Measurements from ENCODE around the gene RIN3.

Gene RIN3

DNA sequence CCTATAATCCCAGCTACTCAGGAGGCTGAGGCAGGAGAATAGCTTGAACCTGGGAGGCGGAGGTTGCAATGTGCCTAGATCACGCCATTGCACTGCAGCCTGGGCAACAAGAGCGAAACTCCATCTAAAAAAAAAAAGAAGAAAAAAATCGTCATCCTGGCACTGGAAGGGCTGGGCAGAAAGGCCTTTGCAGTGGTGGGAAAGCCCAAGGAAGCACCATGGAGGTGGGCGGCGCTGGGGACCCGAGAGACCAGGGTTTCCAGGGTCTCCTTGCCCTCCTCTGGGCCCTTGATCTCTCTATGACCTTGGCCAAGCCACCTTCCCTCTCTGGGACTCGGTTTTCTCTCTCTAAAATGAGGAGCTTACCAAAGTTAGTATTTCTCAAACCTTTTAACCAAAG lies 169.5 kb downstream of the RIN3 start:
- H3K36me3 ChIP-seq (ENCODE audit: low read depth), result no peaks in the 10 kb centered on the region
- ATAC-seq (ENCODE audit: low read depth) (no peak), DNase-seq (ENCODE audit: low spot score) (no peak)
- H3K27ac ChIP-seq (ENCODE audit: poor library complexity, severe bottlenecking), result no peak overlapping the region
- no peaks in the 10 kb centered on the region for H3K9me3 ChIP-seq (ENCODE audit: severe bottlenecking)
- peaks cover 8% of the 10 kb centered on the region for H3K27me3 ChIP-seq (ENCODE audit: insufficient read depth, poor library complexity, severe bottlenecking)
- TF ChIP-seq CTCF (IDR thresholded peaks at IDR 0.05; ENCODE audit: poor library complexity, severe bottlenecking), result no peak
- no peak overlapping the region for H3K4me3 ChIP-seq (ENCODE audit: severe bottlenecking)
- H3K4me1 ChIP-seq (ENCODE audit: insufficient read depth, poor library complexity, severe bottlenecking), result no peaks in the 10 kb centered on the region

GRCh38 chr14:92684801-92685560 lies 171.4 kb downstream of the RIN3 start:
- no peak for TF ChIP-seq CTCF (IDR thresholded peaks at IDR 0.05; ENCODE audit: poor library complexity, severe bottlenecking)
- no peaks in the 10 kb centered on the region for H3K9me3 ChIP-seq (ENCODE audit: severe bottlenecking)
- no peak overlapping the region for H3K27ac ChIP-seq (ENCODE audit: poor library complexity, severe bottlenecking)
- DNase-seq (ENCODE audit: low spot score) (no peak), ATAC-seq (ENCODE audit: low read depth) (no peak)
- H3K4me1 ChIP-seq (ENCODE audit: insufficient read depth, poor library complexity, severe bottlenecking), result no peaks in the 10 kb centered on the region
- no peaks in the 10 kb centered on the region for H3K36me3 ChIP-seq (ENCODE audit: low read depth)
- peaks cover 8% of the 10 kb centered on the region for H3K27me3 ChIP-seq (ENCODE audit: insufficient read depth, poor library complexity, severe bottlenecking)
- H3K4me3 ChIP-seq (ENCODE audit: severe bottlenecking), result no peak overlapping the region

DNA sequence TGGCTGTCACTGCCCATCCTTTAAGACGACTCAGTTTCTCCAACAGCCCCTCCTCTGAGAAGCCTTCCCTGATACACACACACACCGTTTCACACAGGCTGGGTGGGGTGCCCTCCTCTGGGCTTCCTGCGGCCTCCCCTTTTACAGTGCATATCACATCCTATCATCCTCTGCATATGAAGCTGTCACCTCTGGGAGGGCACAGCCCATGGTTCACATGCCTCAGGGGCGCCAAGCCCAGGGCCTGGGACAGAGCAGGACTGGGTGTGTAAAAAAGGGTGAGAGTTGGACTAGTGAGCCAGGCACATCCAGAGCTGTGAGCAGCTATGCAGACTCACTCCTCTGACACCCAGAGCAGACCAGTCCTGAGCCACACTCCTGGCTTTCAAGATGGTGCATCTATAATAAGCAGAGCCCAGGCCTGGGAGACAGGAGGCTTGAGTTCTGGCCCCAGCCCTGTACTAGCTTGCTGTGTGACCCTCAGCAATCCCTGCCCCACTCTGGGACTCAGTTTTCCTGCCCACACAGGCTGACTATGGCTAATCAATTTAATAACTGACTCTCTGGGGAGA lies 172.3 kb downstream of the RIN3 start:
- DNase-seq (ENCODE audit: low spot score) (no peak), ATAC-seq (ENCODE audit: low read depth) (no peak)
- TF ChIP-seq CTCF (IDR thresholded peaks at IDR 0.05; ENCODE audit: poor library complexity, severe bottlenecking), result no peak
- Histone ChIP-seq H3K4me1 (ENCODE audit: insufficient read depth, poor library complexity, severe bottlenecking) (no peaks in the 10 kb centered on the region), H3K4me3 (ENCODE audit: severe bottlenecking) (no peak overlapping the region), H3K9me3 (ENCODE audit: severe bottlenecking) (no peaks in the 10 kb centered on the region), H3K36me3 (ENCODE audit: low read depth) (no peaks in the 10 kb centered on the region), H3K27ac (ENCODE audit: poor library complexity, severe bottlenecking) (no peak overlapping the region), H3K27me3 (ENCODE audit: insufficient read depth, poor library complexity, severe bottlenecking) (peaks cover 8% of the 10 kb centered on the region)

GRCh38 chr14:92686411-92686899 lies 172.9 kb downstream of the RIN3 start:
- Histone ChIP-seq H3K4me1 (ENCODE audit: insufficient read depth, poor library complexity, severe bottlenecking) (no peaks in the 10 kb centered on the region), H3K9me3 (ENCODE audit: severe bottlenecking) (no peaks in the 10 kb centered on the region), H3K27ac (ENCODE audit: poor library complexity, severe bottlenecking) (no peak overlapping the region), H3K27me3 (ENCODE audit: insufficient read depth, poor library complexity, severe bottlenecking) (peaks cover 8% of the 10 kb centered on the region), H3K36me3 (ENCODE audit: low read depth) (no peaks in the 10 kb centered on the region), H3K4me3 (ENCODE audit: severe bottlenecking) (no peak overlapping the region)
- no peak for DNase-seq (ENCODE audit: low spot score)
- no peak for ATAC-seq (ENCODE audit: low read depth)
- TF ChIP-seq CTCF (IDR thresholded peaks at IDR 0.05; ENCODE audit: poor library complexity, severe bottlenecking), result no peak

Data from RWPE2 (cell line).